GM21423 (cell line): ENCODE measurements around the gene ADRA2B.
"Not testable (repeated sequence)": the region's sequence is repeated elsewhere in the genome, so short reads cannot be mapped to it uniquely, and the experiment has no call there.

ENCODE experiments used
- ATAC-seq: cut with Tn5 transposase; IDR thresholded peaks from one replicate; pipeline ENCODE4 v1.9.1; 2021; ENCODE audit warnings: mild to moderate bottlenecking, moderate library complexity; ENCODE audit not compliant: unreplicated experiment

ADRA2B gene

GRCh38 chr2:96091141-96091710 is 25.1 kb downstream of the ADRA2B start:
- ATAC-seq: no peak

GRCh38 chr2:96090196-96090926 is 26.0 kb downstream of the ADRA2B start:
- no peak for ATAC-seq

- no peak for ATAC-seq
Observed at GRCh38 chr2:96089356-96090195, 26.8 kb downstream of the ADRA2B start.

GRCh38 chr2:96088340-96089335 is 27.7 kb downstream of the ADRA2B start:
- no peak for ATAC-seq

- no peak for ATAC-seq
Observed at GRCh38 chr2:96087130-96087529, 29.2 kb downstream of the ADRA2B start.

- no peak for ATAC-seq
Observed at GRCh38 chr2:96085541-96086355, 30.6 kb downstream of the ADRA2B start.

- ATAC-seq: not testable (repeated sequence)
Observed at GRCh38 chr2:96084858-96085518, 31.4 kb downstream of the ADRA2B start.

- no peak for ATAC-seq
Observed at GRCh38 chr2:96083989-96084857, 32.1 kb downstream of the ADRA2B start.

- no peak for ATAC-seq
Observed at GRCh38 chr2:96083064-96083939, 33.1 kb downstream of the ADRA2B start.

- no peak for ATAC-seq
Observed at GRCh38 chr2:96082211-96083063, 33.9 kb downstream of the ADRA2B start.

- no peak for ATAC-seq
Observed at GRCh38 chr2:96081042-96081441, 35.3 kb downstream of the ADRA2B start.

- ATAC-seq: no peak
Observed at GRCh38 chr2:96075199-96075771, 41.1 kb downstream of the ADRA2B start.

GRCh38 chr2:96074156-96074555 is 42.2 kb downstream of the ADRA2B start:
- no peak for ATAC-seq

GRCh38 chr2:96073170-96073775 is 43.1 kb downstream of the ADRA2B start:
- no peak for ATAC-seq

GRCh38 chr2:96072746-96073145 is 43.6 kb downstream of the ADRA2B start:
- no peak for ATAC-seq
